IPS-NIHi11 (cell line): ENCODE data around the gene SFT2D1.
A peak's percentile ranks its signal among the peaks of the same experiment; 100 is the strongest.

Experiments
- DNase-seq: peaks from one replicate; pipeline ENCODE4 v3.0.0; 2012; ENCODE audit warnings: mixed read lengths, low spot score

SFT2D1 gene

GRCh38 chr6:166333172-166333995 is 9.0 kb downstream of the SFT2D1 start:
- no peak for DNase-seq

- DNase-seq, result no peak
Measured at GRCh38 chr6:166331503-166332415, 10.6 kb downstream of the SFT2D1 start.

- DNase-seq, result peak; percentile 85
Measured at GRCh38 chr6:166330612-166331011, 11.7 kb downstream of the SFT2D1 start.

GRCh38 chr6:166325383-166326042 is 16.8 kb downstream of the SFT2D1 start:
- no peak for DNase-seq

- DNase-seq, result no peak
Measured at GRCh38 chr6:166323395-166323794, 18.9 kb downstream of the SFT2D1 start.

GRCh38 chr6:166318649-166319600 is 23.4 kb downstream of the SFT2D1 start:
- DNase-seq, result peak; percentile 49

GRCh38 chr6:166318227-166318626 is 24.1 kb downstream of the SFT2D1 start:
- DNase-seq, result peak; percentile 44

GRCh38 chr6:166317261-166318212 is 24.8 kb downstream of the SFT2D1 start:
- no peak for DNase-seq

GRCh38 chr6:166315436-166315835 is 26.9 kb downstream of the SFT2D1 start:
- DNase-seq, result no peak

- DNase-seq, result no peak
Measured at GRCh38 chr6:166314454-166314853, 27.9 kb downstream of the SFT2D1 start.

- DNase-seq, result peak; percentile 77
Measured at GRCh38 chr6:166313255-166314070, 28.9 kb downstream of the SFT2D1 start.

GRCh38 chr6:166312832-166313231 is 29.5 kb downstream of the SFT2D1 start:
- no peak for DNase-seq

GRCh38 chr6:166310634-166311033 is 31.7 kb downstream of the SFT2D1 start:
- DNase-seq, result no peak

- DNase-seq, result no peak
Measured at GRCh38 chr6:166309977-166310376, 32.4 kb downstream of the SFT2D1 start.

GRCh38 chr6:166308769-166309589 is 33.4 kb downstream of the SFT2D1 start:
- DNase-seq, result no peak

GRCh38 chr6:166308033-166308768 is 34.1 kb downstream of the SFT2D1 start, which contains the start of gene PRR18:
TSS of gene PRR18 (minus strand) at chr6:166308392. CDS start at chr6:166308142, 250 bp downstream.
- DNase-seq, result peak; percentile 53
